Measurements from ENCODE around the gene PGA4.

DNA sequence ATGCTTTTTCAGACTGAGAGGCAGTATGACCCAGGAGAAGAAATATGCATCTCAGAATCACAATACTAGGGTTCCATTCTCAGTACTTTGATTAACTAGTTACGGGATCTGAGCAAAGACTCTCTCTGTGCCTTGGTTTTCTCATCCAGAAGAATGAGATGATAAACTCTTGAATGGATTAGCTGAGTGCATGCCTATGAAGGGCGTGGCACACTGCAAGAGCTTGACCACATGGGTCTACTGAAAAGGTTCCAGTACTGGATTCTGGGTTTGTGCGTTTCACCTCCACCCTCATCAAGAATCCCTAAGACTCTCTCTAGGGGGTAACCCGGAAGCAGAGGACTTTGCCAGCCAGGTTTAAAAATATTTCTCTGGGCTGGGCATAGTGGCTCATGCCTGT is 44.5 kb downstream of the PGA4 start:
- TF ChIP-seq, protein P1, sequence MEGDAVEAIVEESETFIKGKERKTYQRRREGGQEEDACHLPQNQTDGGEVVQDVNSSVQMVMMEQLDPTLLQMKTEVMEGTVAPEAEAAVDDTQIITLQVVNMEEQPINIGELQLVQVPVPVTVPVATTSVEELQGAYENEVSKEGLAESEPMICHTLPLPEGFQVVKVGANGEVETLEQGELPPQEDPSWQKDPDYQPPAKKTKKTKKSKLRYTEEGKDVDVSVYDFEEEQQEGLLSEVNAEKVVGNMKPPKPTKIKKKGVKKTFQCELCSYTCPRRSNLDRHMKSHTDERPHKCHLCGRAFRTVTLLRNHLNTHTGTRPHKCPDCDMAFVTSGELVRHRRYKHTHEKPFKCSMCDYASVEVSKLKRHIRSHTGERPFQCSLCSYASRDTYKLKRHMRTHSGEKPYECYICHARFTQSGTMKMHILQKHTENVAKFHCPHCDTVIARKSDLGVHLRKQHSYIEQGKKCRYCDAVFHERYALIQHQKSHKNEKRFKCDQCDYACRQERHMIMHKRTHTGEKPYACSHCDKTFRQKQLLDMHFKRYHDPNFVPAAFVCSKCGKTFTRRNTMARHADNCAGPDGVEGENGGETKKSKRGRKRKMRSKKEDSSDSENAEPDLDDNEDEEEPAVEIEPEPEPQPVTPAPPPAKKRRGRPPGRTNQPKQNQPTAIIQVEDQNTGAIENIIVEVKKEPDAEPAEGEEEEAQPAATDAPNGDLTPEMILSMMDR (IDR thresholded peaks at IDR 0.05), result no peak
- no peak for TF ChIP-seq POLR2A (IDR thresholded peaks at IDR 0.05)

Measured in transverse colon (tissue), 3 donors.